Upper lobe of right lung (tissue), 1 donor: ENCODE results near the gene YIPF3. TPM values are rescaled to one million over a fixed set of nuclear protein-coding genes. Genes with fewer than 3 reads are reported as not detected.
A peak's percentile ranks its signal among the peaks of the same experiment; 100 is the strongest.
"Not testable (repeated sequence)": the region's sequence is repeated elsewhere in the genome, so short reads cannot be mapped to it uniquely, and the experiment has no call there.

Source experiments
- ATAC-seq: fragments of 200-7000 bp; cut with Tn5 transposase; one replicate; pipeline ENCODE4 v1.9.1; 2020; ENCODE audit warnings: mild to moderate bottlenecking, moderate library complexity
- DNase-seq: peaks from one replicate; pipeline ENCODE4 v3.0.0-alpha.2; 2020
- H3K27ac ChIP-seq: fragments of 200-600 bp; one replicate; pipeline ENCODE4 v1.8.0; 2022
- H3K27me3 ChIP-seq: fragments of 200-600 bp; one replicate; pipeline ENCODE4 v1.8.0; 2022; ENCODE audit warnings: mild to moderate bottlenecking
- H3K36me3 ChIP-seq: fragments of 200-600 bp; one replicate; pipeline ENCODE4 v1.8.0; 2022
- H3K4me1 ChIP-seq: fragments of 200-600 bp; one replicate; pipeline ENCODE4 v1.8.0; 2022
- H3K4me3 ChIP-seq: fragments of 200-600 bp; one replicate; pipeline ENCODE4 v1.8.0; 2022; ENCODE audit warnings: mild to moderate bottlenecking
- H3K9me3 ChIP-seq: fragments of 200-600 bp; one replicate; pipeline ENCODE4 v1.8.0; 2022
- intact Hi-C: fragments of 100-400 bp; cut with DNase I; formaldehyde crosslinking; loops from one replicate; pipeline ENCODE4 v1.11.0; 2022
- total RNA-seq: library from RNA; stranded (reverse); fragmentation: NEBNext Ultra II Directional; extraction: Animal tissue kit (Norgen Biotek cat#: 25700); gene quantifications from one replicate; pipeline ENCODE4 v1.2.1, GENCODE V29; 2021
- TF ChIP-seq, protein P1 (sequence below): fragments of 200-600 bp; IDR thresholded peaks from one replicate; pipeline ENCODE4 v1.8.0; 2022; ENCODE audit warnings: antibody characterized with exemption
- donor health status: DM: no; HTN: yes; CAD: no; lungs with severe emphysema.

Gene YIPF3
- total RNA-seq, 1 donor from 2014 or later = 100 TPM

DNA sequence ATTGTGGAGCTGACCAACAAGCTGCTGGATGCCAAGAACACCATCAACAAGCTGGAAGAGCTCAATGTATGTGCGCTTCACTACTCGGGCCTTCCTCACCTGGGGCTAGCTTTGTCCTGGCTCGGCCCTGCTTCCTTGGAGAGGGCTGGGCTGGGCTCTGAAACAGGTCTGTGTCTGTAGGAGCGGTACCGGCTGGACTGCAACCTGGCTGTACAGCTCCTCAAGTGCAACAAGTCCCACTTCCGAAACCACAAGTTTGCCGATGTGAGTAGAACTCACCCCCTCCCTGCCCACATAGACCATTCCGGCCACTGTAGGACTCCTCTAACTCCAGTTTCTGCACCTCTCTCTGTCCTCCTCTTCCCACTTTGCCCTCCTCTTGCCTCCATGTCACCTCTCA, 13.3 kb downstream of the YIPF3 start:
- Histone ChIP-seq H3K36me3 (peaks cover 62% of the 10 kb centered on the region), H3K27ac (no peak overlapping the region), H3K27me3 (no peaks in the 10 kb centered on the region), H3K4me3 (no peak overlapping the region), H3K9me3 (no peaks in the 10 kb centered on the region), H3K4me1 (peaks cover 7% of the 10 kb centered on the region)
- TF ChIP-seq, protein P1, sequence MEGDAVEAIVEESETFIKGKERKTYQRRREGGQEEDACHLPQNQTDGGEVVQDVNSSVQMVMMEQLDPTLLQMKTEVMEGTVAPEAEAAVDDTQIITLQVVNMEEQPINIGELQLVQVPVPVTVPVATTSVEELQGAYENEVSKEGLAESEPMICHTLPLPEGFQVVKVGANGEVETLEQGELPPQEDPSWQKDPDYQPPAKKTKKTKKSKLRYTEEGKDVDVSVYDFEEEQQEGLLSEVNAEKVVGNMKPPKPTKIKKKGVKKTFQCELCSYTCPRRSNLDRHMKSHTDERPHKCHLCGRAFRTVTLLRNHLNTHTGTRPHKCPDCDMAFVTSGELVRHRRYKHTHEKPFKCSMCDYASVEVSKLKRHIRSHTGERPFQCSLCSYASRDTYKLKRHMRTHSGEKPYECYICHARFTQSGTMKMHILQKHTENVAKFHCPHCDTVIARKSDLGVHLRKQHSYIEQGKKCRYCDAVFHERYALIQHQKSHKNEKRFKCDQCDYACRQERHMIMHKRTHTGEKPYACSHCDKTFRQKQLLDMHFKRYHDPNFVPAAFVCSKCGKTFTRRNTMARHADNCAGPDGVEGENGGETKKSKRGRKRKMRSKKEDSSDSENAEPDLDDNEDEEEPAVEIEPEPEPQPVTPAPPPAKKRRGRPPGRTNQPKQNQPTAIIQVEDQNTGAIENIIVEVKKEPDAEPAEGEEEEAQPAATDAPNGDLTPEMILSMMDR = no peak
- ATAC-seq (no peak), DNase-seq (no peak)
- intact Hi-C loops = loop anchor here (10.0 kb wide), 2 partner anchors 49 to 119 kb away; partner anchors contain the start of gene DLK2

DNA sequence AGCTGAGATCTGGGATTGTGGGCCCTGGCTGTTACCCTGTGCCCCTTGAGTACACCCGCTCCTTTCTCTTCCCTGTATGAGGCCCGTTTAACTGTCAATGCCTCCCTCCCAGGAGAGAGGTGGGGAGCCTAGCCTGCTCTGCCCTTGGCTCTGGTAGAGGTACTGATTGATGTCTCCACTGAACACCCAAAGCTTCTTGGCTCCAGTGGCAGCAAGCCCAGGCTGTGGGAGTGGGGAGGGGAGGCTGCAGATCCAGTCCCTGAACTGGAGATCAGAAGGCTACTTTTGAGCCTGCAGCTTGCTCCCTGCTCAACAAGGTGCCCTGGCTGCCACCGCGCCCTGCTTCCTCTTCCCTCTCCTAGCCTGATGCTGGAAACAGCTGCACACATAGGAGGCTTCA, 14.1 kb downstream of the YIPF3 start:
- DNase-seq (no peak), ATAC-seq (no peak)
- Histone ChIP-seq H3K4me1 (peaks cover 7% of the 10 kb centered on the region), H3K4me3 (no peak overlapping the region), H3K27me3 (no peaks in the 10 kb centered on the region), H3K36me3 (peaks cover 70% of the 10 kb centered on the region), H3K9me3 (no peaks in the 10 kb centered on the region), H3K27ac (no peak overlapping the region)
- intact Hi-C loops = loop anchor here (10.0 kb wide), 2 partner anchors 48 to 118 kb away; partner anchors contain the start of gene DLK2
- TF ChIP-seq, protein P1 = no peak

DNA sequence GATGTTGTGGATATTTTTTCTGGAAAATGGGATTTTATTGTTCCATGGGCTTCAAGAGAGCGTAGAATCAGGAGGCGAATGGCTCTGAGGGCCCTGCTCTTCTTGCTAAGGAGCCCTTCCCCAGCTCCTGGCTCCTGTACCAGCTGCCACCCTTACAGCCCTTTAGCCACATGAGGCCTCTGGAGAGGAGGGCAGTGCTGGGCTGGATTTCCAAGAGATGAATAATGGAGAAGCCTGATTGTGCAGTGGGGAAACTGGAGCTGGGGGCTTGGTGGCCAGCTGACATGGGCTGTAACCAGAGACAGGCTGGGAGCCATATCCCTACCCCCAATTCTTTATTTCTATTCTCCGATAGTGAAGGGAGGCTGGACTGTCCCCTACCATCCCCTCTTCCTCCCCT, 15.8 kb downstream of the YIPF3 start:
- no peak for ATAC-seq
- intact Hi-C loops = loop anchor here (10.0 kb wide), 2 partner anchors 46 to 116 kb away; partner anchors contain the start of gene DLK2

DNA sequence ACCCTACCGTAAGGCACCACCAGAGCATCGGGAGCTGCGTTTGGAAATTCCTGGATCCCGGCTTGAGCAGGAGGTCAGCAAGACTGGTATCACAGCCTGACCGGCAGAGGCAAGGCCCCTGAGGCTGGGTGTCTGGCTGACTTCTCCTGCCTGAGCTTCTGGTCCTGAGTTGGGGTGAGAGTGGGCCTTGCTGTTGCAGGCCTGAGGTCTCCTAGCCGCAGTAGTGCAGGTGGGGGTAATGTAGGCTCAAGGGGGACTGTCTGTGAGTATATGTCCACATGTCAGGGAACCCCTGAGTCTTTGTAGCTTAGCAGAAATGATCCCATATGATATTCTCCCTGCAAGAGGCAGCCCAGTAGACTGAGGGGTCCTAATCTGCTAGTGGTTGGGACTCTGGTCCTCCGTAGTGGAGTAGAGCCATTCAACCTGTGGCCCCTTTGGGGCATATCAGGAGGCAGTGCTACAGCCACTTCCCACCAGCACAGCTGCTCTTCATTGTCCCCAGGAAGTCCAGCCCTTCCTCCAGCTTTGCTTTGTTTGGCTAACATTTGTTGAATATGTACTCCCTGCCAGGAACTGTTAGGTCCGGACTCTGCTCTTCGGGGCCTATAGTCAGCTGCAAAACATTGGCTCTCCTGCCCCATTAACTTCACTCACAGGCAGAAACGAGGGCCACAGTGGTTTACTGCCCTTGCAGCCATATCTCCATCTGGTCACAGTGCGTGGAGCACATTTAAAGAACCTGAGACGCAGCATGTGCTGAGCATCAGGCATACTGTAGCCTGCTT, 17.5 kb downstream of the YIPF3 start:
- peaks cover 62% of the 10 kb centered on the region for H3K36me3 ChIP-seq
- no peaks in the 10 kb centered on the region for H3K9me3 ChIP-seq
- TF ChIP-seq, protein P1 = no peak
- intact Hi-C loops = no loop called here
- no peak for ATAC-seq
- H3K27ac ChIP-seq = peak overlapping the region; percentile 37
- no peak overlapping the region for H3K4me3 ChIP-seq
- no peaks in the 10 kb centered on the region for H3K27me3 ChIP-seq
- no peak for DNase-seq
- H3K4me1 ChIP-seq = peaks cover 10% of the 10 kb centered on the region

More for the DNA sequence above, 15.8 kb downstream of the YIPF3 start:
- no peaks in the 10 kb centered on the region for H3K27me3 ChIP-seq
- peaks cover 72% of the 10 kb centered on the region for H3K36me3 ChIP-seq
- TF ChIP-seq, protein P1 = no peak
- no peak overlapping the region for H3K27ac ChIP-seq
- H3K4me1 ChIP-seq = peaks cover under 1% of the 10 kb centered on the region
- H3K4me3 ChIP-seq = no peak overlapping the region
- DNase-seq = no peak
- H3K9me3 ChIP-seq = no peaks in the 10 kb centered on the region

DNA sequence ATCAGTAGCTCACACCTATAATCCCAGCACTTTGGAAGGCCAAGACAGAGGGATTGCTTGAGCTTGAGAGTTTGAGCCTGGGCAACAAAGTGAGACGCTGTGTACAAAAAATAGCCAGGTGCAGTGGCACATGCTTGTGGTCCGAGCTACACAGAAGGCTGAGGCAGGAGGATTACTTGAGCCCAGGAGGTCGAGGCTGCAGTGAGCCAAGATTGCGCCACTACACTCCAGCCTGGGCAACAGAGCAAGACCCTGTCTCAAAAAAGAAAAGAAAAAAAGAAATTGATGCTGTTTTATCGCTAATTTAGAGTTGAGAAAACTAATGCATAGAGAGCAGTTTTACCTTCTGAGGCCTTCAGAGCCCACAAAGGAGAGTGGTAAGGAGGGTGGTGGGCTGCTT, 18.4 kb downstream of the YIPF3 start:
- H3K9me3 ChIP-seq, H3K27me3 ChIP-seq, H3K4me3 ChIP-seq, H3K4me1 ChIP-seq, ATAC-seq, DNase-seq, intact Hi-C loops: not testable (repeated sequence)
- Histone ChIP-seq H3K36me3 (peaks cover 52% of the 10 kb centered on the region), H3K27ac (peak overlapping the region; percentile 37)

DNA sequence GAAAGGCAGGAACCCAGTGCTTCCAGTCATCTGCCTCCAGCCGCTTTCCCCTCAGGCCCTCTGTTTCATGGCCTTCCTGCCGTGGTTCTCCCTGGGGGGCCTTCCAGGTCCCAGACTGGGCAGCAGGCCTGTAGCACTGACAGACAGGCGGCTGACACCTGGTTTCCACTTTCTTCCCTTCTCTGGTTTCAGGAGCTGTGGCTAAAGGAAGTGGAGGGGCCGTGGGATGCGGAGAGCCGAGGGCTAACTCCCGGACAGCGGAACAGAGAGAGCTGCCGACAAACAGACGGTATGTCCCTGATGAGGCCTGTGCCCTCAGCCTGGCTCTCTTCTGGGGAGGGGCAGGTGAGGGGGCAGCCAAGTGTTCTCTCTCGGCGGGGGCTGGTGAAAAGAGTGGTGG, 19.0 kb downstream of the YIPF3 start:
- no peaks in the 10 kb centered on the region for H3K27me3 ChIP-seq
- H3K9me3 ChIP-seq = no peaks in the 10 kb centered on the region
- no peak overlapping the region for H3K27ac ChIP-seq
- peaks cover 14% of the 10 kb centered on the region for H3K4me1 ChIP-seq
- ATAC-seq (no peak), DNase-seq (no peak)
- no peak overlapping the region for H3K4me3 ChIP-seq
- H3K36me3 ChIP-seq = peaks cover 46% of the 10 kb centered on the region
- intact Hi-C loops = no loop called here
- TF ChIP-seq, protein P1 = no peak
